ENCODE measurements around the gene REEP3. TPM values are rescaled to one million over a fixed set of nuclear protein-coding genes. Genes with fewer than 3 reads are reported as not detected.
"Not testable (repeated sequence)": the region's sequence is repeated elsewhere in the genome, so short reads cannot be mapped to it uniquely, and the experiment has no call there.

Gene REEP3
- polyA plus RNA-seq, 1 donor from 2014 or later = 6.9 TPM

GRCh38 chr10:63660941-63661340 lies 139.7 kb downstream of the REEP3 start:
- H3F3A ChIP-seq (ENCODE audit: insufficient read depth, low read length, poor library complexity, severe bottlenecking); H3K9ac ChIP-seq (ENCODE audit: low read length); H2AFZ ChIP-seq (ENCODE audit: low read depth, low read length); H3K4me2 ChIP-seq (ENCODE audit: low read length); H3K36me3 ChIP-seq (ENCODE audit: insufficient read depth, low read length); H3K4me3 ChIP-seq (ENCODE audit: low read length); H3K79me2 ChIP-seq (replicated peaks; ENCODE audit: insufficient read depth, low read length); H4K20me1 ChIP-seq (ENCODE audit: insufficient read depth); H3K9me3 ChIP-seq (ENCODE audit: low read length); H3K27ac ChIP-seq (ENCODE audit: low read length); H3K27me3 ChIP-seq (ENCODE audit: insufficient read depth, low read depth, low read length); H3K9me2 ChIP-seq (ENCODE audit: insufficient read depth, low read length): not testable (repeated sequence)

DNA sequence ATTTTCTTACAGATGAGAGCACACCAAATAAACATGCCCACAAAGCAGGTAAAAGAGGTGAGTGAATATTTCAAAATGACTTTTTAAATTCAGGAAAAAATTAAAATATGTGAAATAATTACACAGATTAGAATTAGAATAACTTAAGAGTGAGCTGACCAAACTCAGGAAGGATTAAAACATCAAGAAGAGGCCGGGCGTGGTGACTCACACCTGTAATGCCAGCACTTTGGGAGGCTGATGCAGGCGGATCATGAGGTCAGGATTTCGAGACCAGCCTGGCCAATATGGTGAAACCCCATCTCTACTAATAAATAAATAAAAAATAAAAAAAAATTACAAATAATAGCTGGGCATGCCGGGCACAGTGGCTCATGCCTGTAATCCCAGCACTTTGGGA lies 140.1 kb downstream of the REEP3 start:
- Histone ChIP-seq H2AFZ (ENCODE audit: low read depth, low read length) (no peak overlapping the region), H3K9me3 (ENCODE audit: low read length) (no peaks in the 10 kb centered on the region), H4K20me1 (ENCODE audit: insufficient read depth) (no peaks in the 10 kb centered on the region), H3K4me2 (ENCODE audit: low read length) (no peak overlapping the region), H3K9ac (ENCODE audit: low read length) (no peak overlapping the region), H3K4me3 (ENCODE audit: low read length) (no peak overlapping the region), H3K27ac (ENCODE audit: low read length) (no peak overlapping the region), H3K79me2 (replicated peaks; ENCODE audit: insufficient read depth, low read length) (no peaks in the 10 kb centered on the region), H3F3A (ENCODE audit: insufficient read depth, low read length, poor library complexity, severe bottlenecking) (no peaks in the 10 kb centered on the region), H3K9me2 (ENCODE audit: insufficient read depth, low read length) (no peaks in the 10 kb centered on the region), H3K36me3 (ENCODE audit: insufficient read depth, low read length) (no peaks in the 10 kb centered on the region), H3K27me3 (ENCODE audit: insufficient read depth, low read depth, low read length) (no peaks in the 10 kb centered on the region)
- no peak for TF ChIP-seq EZH2 (IDR thresholded peaks at IDR 0.05; ENCODE audit: borderline replicate concordance, insufficient read depth, low read length, poor library complexity, severe bottlenecking)
- TF ChIP-seq EP300 (conservative IDR thresholded peaks at IDR 0.05; ENCODE audit: poor library complexity, severe bottlenecking) = no peak
- TF ChIP-seq CTCF (IDR thresholded peaks at IDR 0.05; ENCODE audit: poor library complexity, severe bottlenecking) = no peak
- no peak for TF ChIP-seq POLR2AphosphoS5 (IDR thresholded peaks at IDR 0.05)
- no peak for TF ChIP-seq RAD21 (conservative IDR thresholded peaks at IDR 0.05)
- no peak for TF ChIP-seq REST (IDR thresholded peaks at IDR 0.05; ENCODE audit: borderline replicate concordance)
- TF ChIP-seq SMC3 (conservative IDR thresholded peaks at IDR 0.05; ENCODE audit: poor library complexity) = no peak
- TF ChIP-seq TAF1 (IDR thresholded peaks at IDR 0.05; ENCODE audit: low read depth) = no peak
- no peak for TF ChIP-seq MXI1 (conservative IDR thresholded peaks at IDR 0.05; ENCODE audit: poor library complexity, severe bottlenecking)

DNA sequence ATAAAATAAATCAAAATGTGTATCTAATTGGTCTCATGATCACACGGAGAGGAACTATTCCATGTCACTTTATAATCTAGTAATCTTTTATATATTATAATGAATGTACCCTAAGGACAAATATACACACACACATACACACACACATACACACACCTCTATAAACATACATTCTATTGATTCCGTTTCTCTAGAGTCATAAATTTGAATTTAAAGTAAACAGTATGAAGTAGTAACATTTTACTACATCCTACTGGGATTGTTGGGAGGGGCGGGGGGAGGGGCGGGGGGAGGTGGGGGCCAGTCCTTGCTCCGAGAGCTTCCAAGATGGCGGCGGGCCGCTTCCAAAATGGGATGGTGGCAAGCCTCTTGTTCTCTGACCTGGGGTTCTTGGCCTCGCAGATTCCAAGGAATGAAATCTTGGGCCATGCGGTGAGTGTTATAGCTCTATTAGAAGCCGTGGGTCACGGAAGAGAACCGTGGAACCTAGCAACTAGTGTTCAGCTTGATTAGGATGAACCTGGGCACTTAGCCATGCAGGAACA lies 143.2 kb downstream of the REEP3 start:
- H3K9ac ChIP-seq (ENCODE audit: low read length) = no peak overlapping the region
- no peaks in the 10 kb centered on the region for H3K36me3 ChIP-seq (ENCODE audit: insufficient read depth, low read length)
- no peaks in the 10 kb centered on the region for H3K9me3 ChIP-seq (ENCODE audit: low read length)
- H3K9me2 ChIP-seq (ENCODE audit: insufficient read depth, low read length) = no peaks in the 10 kb centered on the region
- no peaks in the 10 kb centered on the region for H3K27me3 ChIP-seq (ENCODE audit: insufficient read depth, low read depth, low read length)
- H4K20me1 ChIP-seq (ENCODE audit: insufficient read depth) = no peaks in the 10 kb centered on the region
- H3F3A ChIP-seq (ENCODE audit: insufficient read depth, low read length, poor library complexity, severe bottlenecking) = no peaks in the 10 kb centered on the region
- no peak overlapping the region for H3K4me3 ChIP-seq (ENCODE audit: low read length)
- H3K27ac ChIP-seq (ENCODE audit: low read length) = no peak overlapping the region
- H2AFZ ChIP-seq (ENCODE audit: low read depth, low read length) = no peak overlapping the region
- no peaks in the 10 kb centered on the region for H3K79me2 ChIP-seq (replicated peaks; ENCODE audit: insufficient read depth, low read length)
- no peak overlapping the region for H3K4me2 ChIP-seq (ENCODE audit: low read length)
- TF ChIP-seq REST (IDR thresholded peaks at IDR 0.05; ENCODE audit: borderline replicate concordance) = no peak
- no peak for TF ChIP-seq POLR2AphosphoS5 (IDR thresholded peaks at IDR 0.05)
- no peak for TF ChIP-seq MXI1 (conservative IDR thresholded peaks at IDR 0.05; ENCODE audit: poor library complexity, severe bottlenecking)
- TF ChIP-seq CTCF (IDR thresholded peaks at IDR 0.05; ENCODE audit: poor library complexity, severe bottlenecking) = no peak
